ENCODE results near the gene ANGPTL4. TPM values are rescaled to one million over a fixed set of nuclear protein-coding genes. Genes with fewer than 3 reads are reported as not detected.

ANGPTL4 gene
- total and polyA plus RNA-seq, 2 donors (not counting 1 experiment from before 2014, with no cell fraction given): not detected

DNA sequence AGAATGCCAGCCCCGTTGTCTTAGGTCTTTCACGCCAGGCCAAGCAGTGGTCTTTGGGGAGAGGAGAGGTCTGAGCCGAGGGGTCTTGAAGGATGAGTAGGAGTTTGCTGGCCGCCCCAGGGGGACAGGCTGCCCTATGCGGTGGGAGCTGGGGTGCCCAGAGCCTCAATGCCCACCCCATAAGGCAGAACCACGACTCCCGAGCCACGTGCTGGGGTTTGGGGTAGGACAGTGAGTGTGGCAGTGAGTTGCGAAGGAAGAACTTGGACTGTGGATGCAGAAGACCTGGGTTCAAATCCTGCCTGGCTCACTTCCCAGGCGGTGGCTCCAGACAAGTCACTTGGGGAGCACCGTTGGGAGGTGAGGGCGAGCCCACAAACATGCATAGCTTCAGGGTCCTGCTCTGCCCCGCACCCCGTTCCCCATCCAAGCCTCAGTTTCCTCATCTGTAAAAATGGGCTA is 31.7 kb downstream of the ANGPTL4 start:
- DNase-seq: no peak
- H3K9ac ChIP-seq (ENCODE audit: low read length): no peak overlapping the region
- H3K9me3 ChIP-seq (ENCODE audit: control extremely low read depth in 1 of 3, control insufficient read depth in 2 of 3, insufficient read depth in 1 of 3, low read length in 2 of 3): peaks cover 0 to 5% (median 0%) of the 10 kb centered on the region in 3 donors
- no peak for ATAC-seq (ENCODE audit: low read depth)
- H3K27me3 ChIP-seq (replicated peaks in 1 of 4; ENCODE audit: control extremely low read depth in 1 of 4, control insufficient read depth in 3 of 4, insufficient read depth in 4 of 4, low read length in 3 of 4): no peaks in the 10 kb centered on the region
- peaks cover 35% of the 10 kb centered on the region for H3K4me1 Mint-ChIP-seq
- H3K27ac Mint-ChIP-seq: no peak overlapping the region
- POLR2A ChIA-PET: no interaction called here
- no peak overlapping the region for H3K4me3 Mint-ChIP-seq
- H2AFZ ChIP-seq (ENCODE audit: insufficient read depth, low read depth, low read length, poor library complexity, severe bottlenecking): no peak overlapping the region
- H3K4me2 ChIP-seq (replicated peaks; ENCODE audit: low read depth, low read length, poor library complexity, severe bottlenecking): no peak overlapping the region
- peaks cover 0 to 9% of the 10 kb centered on the region in 2 experiments for H3K36me3 ChIP-seq (replicated peaks in 1 of 2; ENCODE audit: control extremely low read depth in 1 of 2, control insufficient read depth in 1 of 2, extremely low read depth in 1 of 2, insufficient read depth in 2 of 2, low read length in 1 of 2)
- no peaks in the 10 kb centered on the region for H3K27me3 Mint-ChIP-seq
- H3K4me3 ChIP-seq (ENCODE audit: control extremely low read depth in 1 of 5, extremely low read depth in 1 of 5, insufficient read depth in 1 of 5, low read depth in 2 of 5, low read length in 4 of 5): no peak overlapping the region
- intact Hi-C loops (cut with micrococcal nuclease): loop anchor here (5.0 kb wide), 1 partner anchor 128 kb away; no protein-coding TSS in a partner anchor
- peaks cover 93% of the 10 kb centered on the region for H4K20me1 ChIP-seq (ENCODE audit: control insufficient read depth, insufficient read depth, low read length, poor library complexity, severe bottlenecking)
- TF ChIP-seq EZH2 (IDR thresholded peaks at IDR 0.05; ENCODE audit: borderline replicate concordance, insufficient read depth, low read depth, low read length, poor library complexity, severe bottlenecking): no peak
- TF ChIP-seq, protein P1, sequence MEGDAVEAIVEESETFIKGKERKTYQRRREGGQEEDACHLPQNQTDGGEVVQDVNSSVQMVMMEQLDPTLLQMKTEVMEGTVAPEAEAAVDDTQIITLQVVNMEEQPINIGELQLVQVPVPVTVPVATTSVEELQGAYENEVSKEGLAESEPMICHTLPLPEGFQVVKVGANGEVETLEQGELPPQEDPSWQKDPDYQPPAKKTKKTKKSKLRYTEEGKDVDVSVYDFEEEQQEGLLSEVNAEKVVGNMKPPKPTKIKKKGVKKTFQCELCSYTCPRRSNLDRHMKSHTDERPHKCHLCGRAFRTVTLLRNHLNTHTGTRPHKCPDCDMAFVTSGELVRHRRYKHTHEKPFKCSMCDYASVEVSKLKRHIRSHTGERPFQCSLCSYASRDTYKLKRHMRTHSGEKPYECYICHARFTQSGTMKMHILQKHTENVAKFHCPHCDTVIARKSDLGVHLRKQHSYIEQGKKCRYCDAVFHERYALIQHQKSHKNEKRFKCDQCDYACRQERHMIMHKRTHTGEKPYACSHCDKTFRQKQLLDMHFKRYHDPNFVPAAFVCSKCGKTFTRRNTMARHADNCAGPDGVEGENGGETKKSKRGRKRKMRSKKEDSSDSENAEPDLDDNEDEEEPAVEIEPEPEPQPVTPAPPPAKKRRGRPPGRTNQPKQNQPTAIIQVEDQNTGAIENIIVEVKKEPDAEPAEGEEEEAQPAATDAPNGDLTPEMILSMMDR (IDR thresholded peaks at IDR 0.05): no peak
- CTCF ChIA-PET: interaction anchor here (0.7 to 1.1 kb wide), 3 partner anchors 42 to 393 kb away, joined by 3 to 4 read pairs (median 3); no protein-coding TSS in a partner anchor
- no peak overlapping the region for H3K27ac ChIP-seq (ENCODE audit: low read length in 2 of 2)
- WGBS (ENCODE audit: insufficient coverage): 97% methylated on average over 14 of the region's 14 CpGs
- H3K9me3 Mint-ChIP-seq (ENCODE audit: insufficient read depth): no peaks in the 10 kb centered on the region
- peaks cover 78% of the 10 kb centered on the region for H3K79me2 ChIP-seq (ENCODE audit: control insufficient read depth, insufficient read depth, low read length)
- H3K4me1 ChIP-seq (ENCODE audit: control insufficient read depth in 2 of 2, insufficient read depth in 2 of 2, low read length in 2 of 2): peaks cover 10 to 15% of the 10 kb centered on the region in 2 donors

DNA sequence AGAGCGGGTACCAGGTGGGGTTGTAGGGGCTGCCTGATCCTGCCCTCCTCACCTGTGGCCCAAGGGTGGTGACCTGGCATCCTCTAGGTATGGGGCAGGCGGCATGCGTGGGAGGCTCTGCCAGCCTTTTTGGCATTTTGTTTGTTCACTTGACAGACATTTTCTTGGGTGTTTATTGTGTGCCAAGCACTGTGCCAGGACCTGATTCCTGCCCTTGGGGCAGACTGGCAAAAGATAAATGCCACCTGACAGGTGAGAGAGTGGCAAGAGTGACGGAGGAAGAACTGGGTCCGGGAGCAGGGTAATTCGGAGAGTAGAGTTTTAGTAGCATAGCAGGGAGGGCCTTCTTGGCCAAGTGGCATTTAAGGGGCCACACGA is 32.2 kb downstream of the ANGPTL4 start:
- WGBS (ENCODE audit: insufficient coverage): 90% methylated on average over 6 of the region's 7 CpGs
- DNase-seq (no peak), ATAC-seq (ENCODE audit: low read depth) (no peak)
- H3K36me3 ChIP-seq (replicated peaks in 1 of 2; ENCODE audit: control extremely low read depth in 1 of 2, control insufficient read depth in 1 of 2, extremely low read depth in 1 of 2, insufficient read depth in 2 of 2, low read length in 1 of 2): peaks cover 0 to 9% of the 10 kb centered on the region in 2 experiments
- peaks cover 6 to 10% of the 10 kb centered on the region in 2 donors for H3K4me1 ChIP-seq (ENCODE audit: control insufficient read depth in 2 of 2, insufficient read depth in 2 of 2, low read length in 2 of 2)
- Mint-ChIP-seq H3K27me3 (no peaks in the 10 kb centered on the region), H3K4me1 (peaks cover 30% of the 10 kb centered on the region), H3K9me3 (ENCODE audit: insufficient read depth) (no peaks in the 10 kb centered on the region), H3K4me3 (no peak overlapping the region), H3K27ac (no peak overlapping the region)
- ChIA-PET CTCF (interaction anchor here (0.7 to 1.1 kb wide), 3 partner anchors 43 to 394 kb away, joined by 3 to 4 read pairs (median 3); no protein-coding TSS in a partner anchor), POLR2A (no interaction called here)
- peaks cover 90% of the 10 kb centered on the region for H4K20me1 ChIP-seq (ENCODE audit: control insufficient read depth, insufficient read depth, low read length, poor library complexity, severe bottlenecking)
- no peaks in the 10 kb centered on the region for H3K27me3 ChIP-seq (replicated peaks in 1 of 4; ENCODE audit: control extremely low read depth in 1 of 4, control insufficient read depth in 3 of 4, insufficient read depth in 4 of 4, low read length in 3 of 4)
- H3K79me2 ChIP-seq (ENCODE audit: control insufficient read depth, insufficient read depth, low read length): peaks cover 74% of the 10 kb centered on the region
- H3K9me3 ChIP-seq (ENCODE audit: control extremely low read depth in 1 of 3, control insufficient read depth in 2 of 3, insufficient read depth in 1 of 3, low read length in 2 of 3): peaks cover 0 to 1% (median 0%) of the 10 kb centered on the region in 3 donors
- H2AFZ ChIP-seq (ENCODE audit: insufficient read depth, low read depth, low read length, poor library complexity, severe bottlenecking): no peak overlapping the region
- H3K4me3 ChIP-seq (ENCODE audit: control extremely low read depth in 1 of 5, extremely low read depth in 1 of 5, insufficient read depth in 1 of 5, low read depth in 2 of 5, low read length in 4 of 5): no peak overlapping the region
- H3K4me2 ChIP-seq (replicated peaks; ENCODE audit: low read depth, low read length, poor library complexity, severe bottlenecking): no peak overlapping the region
- no peak for TF ChIP-seq EZH2 (IDR thresholded peaks at IDR 0.05; ENCODE audit: borderline replicate concordance, insufficient read depth, low read depth, low read length, poor library complexity, severe bottlenecking)
- TF ChIP-seq, protein P1 (IDR thresholded peaks at IDR 0.05): no peak
- intact Hi-C loops (cut with micrococcal nuclease): loop anchor here (5.0 kb wide), 1 partner anchor 129 kb away; no protein-coding TSS in a partner anchor
- no peak overlapping the region for H3K27ac ChIP-seq (ENCODE audit: low read length in 2 of 2)
- no peak overlapping the region for H3K9ac ChIP-seq (ENCODE audit: low read length)

Measured in B cell (primary cell).